ENCODE results near the gene LCN10.

DNA sequence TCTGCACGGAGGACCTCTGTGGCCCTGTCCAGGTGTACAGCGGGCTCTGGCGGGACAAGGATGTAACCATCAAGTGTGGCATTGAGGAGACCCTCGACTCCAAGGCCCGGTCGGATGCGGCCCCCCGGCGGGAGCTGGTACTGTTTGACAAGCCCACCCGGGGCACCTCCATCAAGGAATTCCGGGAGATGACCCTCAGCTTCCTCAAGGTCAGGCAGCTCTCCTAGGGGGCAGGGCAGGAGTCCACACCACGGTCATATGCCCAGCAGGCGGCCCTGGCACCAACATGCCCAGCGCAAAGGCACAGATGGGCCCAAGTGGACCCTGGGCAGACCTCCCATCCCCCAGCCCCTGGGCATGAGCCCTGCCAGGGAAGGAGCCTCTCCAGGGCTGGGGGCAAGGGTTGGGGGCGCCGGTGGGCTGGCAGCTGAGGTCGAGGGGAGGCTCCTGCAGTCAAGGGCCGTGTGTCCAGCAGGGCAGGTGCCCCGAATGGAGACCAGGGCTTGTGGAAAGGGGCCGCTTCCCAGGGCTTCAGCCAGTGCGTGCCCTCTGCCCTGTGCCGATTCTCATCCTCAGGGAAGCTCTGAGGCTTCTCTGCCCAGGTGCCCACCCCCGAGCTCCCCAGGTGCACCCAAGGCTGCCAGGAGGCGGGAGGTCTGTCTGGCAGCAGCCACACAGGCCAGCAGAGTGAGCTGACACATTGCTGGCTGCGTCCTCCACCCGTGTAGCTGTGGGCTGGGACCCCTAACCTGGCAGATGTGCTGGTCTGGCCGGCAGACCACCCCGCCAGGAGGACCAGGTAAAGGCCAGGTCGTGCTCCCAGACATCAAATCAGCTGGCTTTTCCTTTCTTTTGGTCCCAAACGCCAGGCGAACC lies 20.4 kb downstream of the LCN10 start:
- no peak for TF ChIP-seq CTCF (IDR thresholded peaks at IDR 0.05; ENCODE audit: borderline replicate concordance, extremely low read depth, low read length, poor library complexity, severe bottlenecking)
- TF ChIP-seq EZH2 (IDR thresholded peaks at IDR 0.05; ENCODE audit: borderline replicate concordance, low read depth, low read length, severe bottlenecking) = no peak

Data from DND-41 (cell line).